ENCODE data around the gene FZD4. TPM values are rescaled to one million over a fixed set of nuclear protein-coding genes. Genes with fewer than 3 reads are reported as not detected.

FZD4 gene
- polyA plus RNA-seq, 1 donor = 7.2 TPM

Other genes with a start within 250 kb of the FZD4 start
- 23.2 TPM for gene PRSS23, start 154.9 kb downstream of the FZD4 start, polyA plus RNA-seq
- 19.9 TPM for gene TMEM135, start 82.5 kb upstream of the FZD4 start, polyA plus RNA-seq